ENCODE results near the gene TTC21B.

DNA sequence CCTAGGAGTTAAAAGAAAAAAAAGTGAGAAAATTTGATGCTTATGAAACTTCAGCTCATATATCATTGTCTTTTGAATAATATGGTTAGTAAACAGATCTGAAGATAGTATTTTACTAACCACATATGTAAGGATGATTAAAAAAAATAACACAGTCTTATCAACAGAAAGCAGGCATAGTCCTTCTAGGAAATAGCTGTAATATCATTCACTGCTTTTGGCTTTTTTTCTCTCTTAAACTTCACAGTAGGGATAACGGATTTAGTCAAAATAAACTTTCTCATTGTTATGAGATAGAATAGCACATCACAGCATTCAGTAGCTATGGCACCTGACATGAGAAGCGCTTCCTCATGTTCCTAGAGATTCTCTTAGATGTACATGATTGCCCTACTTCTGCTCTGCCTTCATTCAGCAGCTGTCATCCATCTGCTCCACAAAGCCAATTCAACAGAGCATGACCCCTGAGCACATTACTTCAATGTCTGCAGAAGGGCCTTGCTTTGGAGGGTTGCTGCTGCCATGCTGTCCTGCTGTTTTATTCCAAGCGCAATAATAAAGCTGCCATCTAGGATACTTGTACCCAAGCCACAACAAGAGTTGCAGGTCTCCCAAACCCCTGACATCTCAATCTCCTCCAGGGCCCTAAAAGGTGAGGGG is 67.0 kb downstream of the TTC21B start:
- TF ChIP-seq FOXM1 (IDR thresholded peaks at IDR 0.05; ENCODE audit: borderline replicate concordance) (no peak), ZNF384 (IDR thresholded peaks at IDR 0.05) (no peak), ELF4 (IDR thresholded peaks at IDR 0.05) (no peak)
